HG02588 (cell line): Measurements from ENCODE around the gene CDK13.
A peak's percentile ranks its signal among the peaks of the same experiment; 100 is the strongest.
"Not testable (repeated sequence)": the region's sequence is repeated elsewhere in the genome, so short reads cannot be mapped to it uniquely, and the experiment has no call there.

Experiments
- ATAC-seq: cut with Tn5 transposase; IDR thresholded peaks from one replicate; pipeline ENCODE4 v1.9.1; 2021; ENCODE audit warnings: mild to moderate bottlenecking, moderate library complexity; ENCODE audit not compliant: unreplicated experiment

CDK13 gene

GRCh38 chr7:39949971-39950472, at the start of gene CDK13:
TSS of gene CDK13 (plus strand) at chr7:39950256. CDS start at chr7:39950642, 386 bp downstream.
- peak; percentile 37 for ATAC-seq

DNA sequence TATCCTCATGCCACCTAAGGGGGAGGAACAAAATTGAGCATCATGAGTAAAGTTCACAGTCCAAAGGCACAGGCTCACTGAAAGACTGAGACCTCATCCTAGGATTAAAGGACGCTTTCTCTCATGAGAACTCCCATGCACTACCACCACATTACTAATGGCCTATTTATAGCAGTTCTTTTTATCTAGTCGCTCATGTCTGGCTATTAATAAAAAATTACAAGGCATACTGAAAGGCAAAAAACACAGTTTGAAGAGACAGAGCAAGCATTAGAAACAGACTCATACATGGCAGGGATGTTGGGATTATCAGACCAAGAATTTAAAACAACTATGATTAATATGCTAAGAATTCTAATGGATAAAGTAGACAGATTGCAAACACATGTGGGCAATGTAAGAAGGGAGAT, 46.0 kb upstream of the CDK13 start:
- ATAC-seq, result no peak

DNA sequence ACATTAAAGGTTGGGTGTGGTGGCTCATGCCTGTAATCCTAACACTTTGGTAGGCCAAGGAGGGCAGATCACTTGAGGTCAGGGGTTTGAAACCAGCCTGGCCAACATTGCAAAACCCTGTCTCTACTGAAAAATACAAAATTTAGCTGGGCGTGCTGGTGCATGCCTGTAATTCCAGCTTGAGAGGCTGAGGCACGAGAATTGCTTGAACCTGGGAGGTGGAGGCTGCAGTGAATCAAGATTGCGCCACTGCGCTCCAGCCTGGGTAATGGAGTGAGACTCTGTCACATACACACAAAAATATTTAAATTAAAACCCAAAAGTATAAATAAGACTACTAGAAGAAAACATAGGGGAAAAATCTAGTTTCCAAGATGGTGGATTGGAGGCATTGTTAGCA, 41.9 kb upstream of the CDK13 start:
- ATAC-seq, result no peak

DNA sequence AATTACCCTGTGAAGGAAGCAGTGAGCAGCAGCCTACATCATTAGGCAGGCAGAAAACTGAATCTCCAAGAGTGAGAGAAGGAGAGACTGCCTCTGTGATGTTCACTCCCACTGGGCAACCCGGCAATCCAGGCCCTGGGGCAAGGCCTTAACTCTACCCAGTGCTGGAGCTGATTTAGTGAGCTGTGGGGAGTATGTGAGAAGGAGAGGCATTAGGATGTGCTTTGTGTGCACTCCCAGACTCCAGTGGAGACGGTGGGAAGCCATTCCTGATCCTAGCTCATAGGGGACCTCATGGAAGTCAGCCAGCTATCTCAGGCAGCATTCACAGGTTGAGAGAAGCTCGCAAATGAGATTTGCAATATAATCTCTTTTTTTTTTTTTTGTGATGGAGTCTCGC, 41.1 kb upstream of the CDK13 start:
- no peak for ATAC-seq

DNA sequence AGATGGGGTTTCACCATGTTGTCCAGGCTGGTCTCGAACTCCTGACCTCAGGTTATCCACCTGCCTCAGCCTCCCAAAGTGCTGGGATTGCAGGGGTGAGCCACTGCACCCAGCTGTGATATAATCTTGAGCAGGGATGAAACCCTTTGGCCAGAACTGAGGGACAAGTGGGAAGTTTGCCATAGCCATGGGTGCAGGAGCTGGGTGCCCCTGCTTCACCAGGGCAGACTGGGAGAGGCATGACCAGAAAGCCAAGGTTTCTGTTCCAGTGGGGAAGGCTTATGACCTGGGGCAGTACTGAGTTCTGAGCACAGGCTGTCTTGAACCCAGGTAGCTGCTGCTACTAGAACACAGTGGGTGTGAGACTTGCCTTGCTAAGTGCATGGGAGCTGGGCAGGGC, 40.5 kb upstream of the CDK13 start:
- no peak for ATAC-seq

DNA sequence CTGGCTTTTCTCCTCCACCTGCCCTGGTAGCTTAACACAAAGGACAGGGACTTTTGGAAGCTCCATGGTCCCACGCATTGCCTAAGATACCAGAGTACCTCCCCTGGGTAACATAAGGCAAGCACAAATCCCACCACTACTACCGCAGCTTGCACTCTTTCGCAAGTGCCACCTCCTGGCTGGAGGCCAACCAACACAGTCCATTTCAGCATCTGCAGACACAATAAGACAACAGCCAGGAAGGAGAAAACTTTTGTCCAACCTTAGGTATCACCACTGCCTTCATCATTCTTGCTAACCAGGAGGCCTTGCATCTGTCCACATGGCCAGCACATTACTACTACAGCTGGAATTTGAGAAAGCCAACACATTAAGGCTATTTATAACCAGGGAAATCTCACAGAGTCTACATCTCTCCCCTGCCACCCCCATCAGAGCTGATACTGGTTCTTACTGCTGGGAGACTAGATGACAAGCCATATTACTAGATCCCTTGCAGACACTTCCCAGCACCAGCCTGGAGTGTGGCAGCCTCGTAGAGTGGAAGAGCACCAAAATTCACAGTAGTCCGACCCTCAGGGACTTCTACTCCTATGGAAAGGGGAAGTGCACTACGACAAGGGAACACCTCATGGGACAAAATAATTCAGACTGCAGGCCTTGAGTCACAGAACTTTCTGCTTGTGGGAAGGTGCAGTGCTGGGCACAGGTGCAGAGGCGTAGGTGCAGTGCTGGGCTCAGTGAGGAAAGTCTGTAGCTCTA, 39.8 kb upstream of the CDK13 start:
- ATAC-seq, result no peak

DNA sequence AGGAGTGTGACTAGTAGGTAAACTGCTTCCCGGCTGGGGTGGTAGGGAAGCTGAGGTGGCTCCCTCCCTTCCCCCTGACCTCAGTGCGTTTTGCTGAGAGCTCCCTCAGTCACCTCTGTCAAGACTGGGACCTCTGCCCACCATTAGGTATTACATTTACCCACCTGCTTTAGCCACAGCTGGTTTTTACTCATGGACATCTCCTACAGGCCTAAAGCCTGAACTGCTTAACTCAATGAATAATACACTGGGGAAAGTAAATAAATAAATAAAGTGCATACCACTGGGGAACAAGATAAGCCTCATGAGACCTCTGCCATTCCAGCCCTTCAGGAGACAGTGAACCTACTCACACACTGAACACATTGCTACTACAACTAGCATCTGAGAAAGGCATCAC, 38.9 kb upstream of the CDK13 start:
- no peak for ATAC-seq

- ATAC-seq, result not testable (repeated sequence)
Observed at GRCh38 chr7:39915847-39916246, 34.2 kb upstream of the CDK13 start.

- ATAC-seq, result no peak
Observed at GRCh38 chr7:39919646-39920045, 30.4 kb upstream of the CDK13 start.

DNA sequence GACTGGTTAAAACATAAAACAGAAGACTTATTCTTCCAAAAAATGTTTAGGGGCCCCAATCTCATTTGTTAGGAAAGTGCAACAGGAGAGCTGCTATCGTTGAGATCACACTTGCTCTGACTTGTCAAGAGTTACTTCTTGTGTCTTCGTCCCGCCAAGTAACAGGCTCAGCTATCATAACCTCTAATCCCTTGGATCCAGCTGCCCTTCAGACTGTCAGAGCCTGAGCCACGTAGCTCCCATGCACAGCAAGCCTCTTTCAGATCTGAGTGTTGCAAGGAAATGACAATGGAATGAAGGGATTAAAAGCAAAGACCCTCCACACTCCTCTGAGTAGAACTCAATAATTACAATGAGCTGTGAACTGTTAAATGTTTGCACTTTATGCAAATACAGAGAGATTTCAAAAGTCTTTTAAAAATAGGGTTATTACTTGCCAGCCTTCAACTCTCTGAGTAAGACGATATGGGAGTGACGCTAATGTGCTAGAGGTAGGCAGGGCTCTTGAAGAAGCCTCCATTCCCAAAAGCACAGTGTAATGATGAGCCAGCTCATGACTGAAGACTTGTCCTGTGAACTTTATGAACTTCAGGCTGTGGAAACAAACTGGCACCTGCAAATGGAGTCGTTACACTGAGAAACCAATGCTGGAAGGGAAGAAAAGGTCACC, 28.4 kb upstream of the CDK13 start:
- no peak for ATAC-seq

- ATAC-seq, result no peak
Observed at GRCh38 chr7:39922580-39922979, 27.5 kb upstream of the CDK13 start.

DNA sequence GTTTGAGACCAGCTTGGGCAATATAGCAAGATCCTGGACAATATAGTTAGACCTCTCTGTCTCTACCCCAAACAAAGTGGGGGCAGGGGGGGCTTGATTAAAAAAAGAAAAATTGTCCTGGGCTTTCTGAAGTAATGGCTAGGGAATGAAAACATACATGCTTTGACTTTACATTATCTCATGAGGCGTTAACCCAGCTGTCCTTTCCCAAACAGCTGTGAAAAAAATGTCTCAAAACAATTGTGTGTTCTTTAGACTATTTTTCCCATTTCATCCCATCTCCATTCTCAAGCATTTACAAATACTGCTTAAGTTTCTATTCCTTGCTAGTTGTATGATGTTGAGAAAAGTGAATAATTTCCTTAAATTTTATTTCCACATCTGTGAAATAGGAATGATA, 27.0 kb upstream of the CDK13 start:
- no peak for ATAC-seq

DNA sequence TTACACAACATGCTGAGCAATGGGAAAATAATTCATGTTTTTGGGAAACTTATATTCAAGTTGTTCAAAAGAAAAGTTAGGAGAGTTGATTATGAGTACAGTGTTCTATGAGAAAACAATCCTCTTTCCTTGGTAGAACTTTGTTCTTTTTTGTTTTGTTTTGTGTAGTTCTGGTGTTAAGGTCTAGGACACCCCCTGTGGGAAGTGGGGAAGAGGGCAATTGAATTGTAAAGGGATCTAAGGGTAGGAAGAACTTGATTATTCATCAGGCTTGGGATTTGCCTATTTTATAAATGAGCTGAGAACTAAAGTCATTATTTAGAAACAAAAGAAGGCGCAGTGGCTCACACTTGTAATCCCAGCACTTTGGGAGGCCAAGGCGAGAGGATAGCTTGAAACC, 25.9 kb upstream of the CDK13 start:
- no peak for ATAC-seq

GRCh38 chr7:39926111-39926510, 23.9 kb upstream of the CDK13 start:
- ATAC-seq, result no peak

DNA sequence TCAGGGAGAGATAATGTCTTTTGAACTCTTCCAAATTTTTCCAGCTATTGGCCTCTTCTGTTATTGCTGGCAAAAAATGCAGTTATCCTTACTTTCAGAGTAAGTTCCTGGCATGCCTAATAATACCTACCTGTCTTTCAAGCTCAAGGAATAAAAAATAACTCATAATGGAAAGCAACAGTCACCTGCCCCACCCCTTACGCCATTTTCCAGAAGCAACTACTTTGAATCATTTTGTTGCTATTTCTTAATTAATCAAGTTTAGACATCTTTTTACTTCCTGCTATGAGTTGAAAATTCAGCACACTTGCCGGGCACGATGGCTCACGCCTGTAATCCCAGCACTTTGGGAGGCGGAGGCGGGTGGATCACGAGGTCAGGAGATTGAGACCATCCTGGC, 23.0 kb upstream of the CDK13 start:
- no peak for ATAC-seq

- ATAC-seq, result no peak
Observed at GRCh38 chr7:39934132-39934531, 15.9 kb upstream of the CDK13 start.

DNA sequence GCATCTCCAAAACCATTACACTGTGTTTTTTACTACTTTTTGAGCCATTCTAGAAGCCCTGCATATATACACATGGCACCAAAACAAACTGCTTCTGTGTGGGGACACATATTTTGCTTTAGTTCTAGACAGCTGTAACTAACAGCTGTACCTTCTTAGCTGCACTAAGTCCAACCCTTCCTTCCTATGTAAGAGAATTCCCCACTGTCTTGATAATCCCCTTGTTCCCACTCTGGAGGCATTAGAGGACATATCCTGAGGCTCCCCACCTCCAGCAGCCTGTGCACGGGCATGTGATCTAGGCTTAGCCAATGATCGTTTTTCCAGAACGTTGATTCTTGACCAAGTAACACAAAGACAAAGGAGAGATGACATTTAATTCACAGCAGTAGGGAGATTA, 13.3 kb upstream of the CDK13 start:
- ATAC-seq, result no peak

DNA sequence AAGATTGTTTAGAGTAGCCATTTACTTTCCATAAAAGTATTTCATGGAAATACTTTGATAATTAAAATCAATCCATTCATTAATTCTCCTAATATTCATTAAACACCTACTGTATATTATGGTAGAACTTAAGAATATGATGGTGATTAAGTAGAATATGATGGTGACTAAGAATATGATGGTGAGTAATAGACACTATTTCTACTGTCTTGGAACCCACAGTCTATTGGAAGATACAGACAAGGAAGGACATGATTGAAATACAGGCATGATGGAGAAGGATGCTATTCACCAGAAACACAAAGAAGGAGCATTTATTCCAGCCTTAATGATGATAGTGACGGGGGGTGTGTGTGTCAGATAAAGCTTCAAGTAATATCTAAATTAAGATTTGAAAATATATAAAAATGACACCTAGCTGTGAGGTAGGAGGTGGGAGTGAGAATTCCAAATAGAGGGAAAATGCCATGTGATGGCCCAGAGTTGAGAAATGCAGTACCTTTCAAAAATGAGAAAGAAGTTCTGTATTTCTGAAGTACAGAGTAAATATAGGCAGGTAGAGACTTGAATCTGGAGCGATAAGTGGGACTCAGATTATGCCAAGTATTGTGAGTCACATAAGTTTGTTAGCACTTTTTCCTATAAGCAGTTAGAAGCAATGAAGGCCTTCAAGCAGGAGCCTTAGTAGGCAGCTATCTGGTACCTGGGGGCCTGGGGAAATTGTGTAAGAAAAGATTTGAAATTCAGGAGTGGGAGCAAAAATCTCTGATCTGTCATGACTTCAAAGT, 12.5 kb upstream of the CDK13 start:
- no peak for ATAC-seq

GRCh38 chr7:39942883-39943282, 7.2 kb upstream of the CDK13 start:
- no peak for ATAC-seq

DNA sequence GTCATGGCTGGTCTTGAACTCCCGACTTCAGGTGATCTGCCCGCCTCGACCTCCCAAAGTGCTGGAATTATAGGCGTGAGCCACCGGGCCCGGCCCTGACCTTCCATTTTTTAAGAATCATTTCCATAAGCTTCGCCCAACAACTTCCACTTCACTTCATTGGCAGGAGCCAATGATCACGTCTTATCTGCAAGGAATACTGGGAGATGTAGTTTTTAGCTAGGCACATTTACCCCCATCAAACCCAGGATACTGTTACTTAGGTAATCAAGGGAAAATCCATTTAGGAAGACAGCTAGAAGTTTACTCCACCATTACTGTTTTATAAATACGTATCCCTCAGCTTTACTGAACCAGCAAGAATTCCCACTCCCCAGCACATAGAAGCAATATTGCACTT, 3.4 kb upstream of the CDK13 start:
- ATAC-seq, result no peak

GRCh38 chr7:39948375-39948955, 1.6 kb upstream of the CDK13 start:
- ATAC-seq, result no peak
